ENCODE data around the gene WHRN. TPM values are rescaled to one million over a fixed set of nuclear protein-coding genes. Genes with fewer than 3 reads are reported as not detected.

The WHRN gene
- total and polyA plus RNA-seq, 2 of the 13 experiments (the other 11 are each of a cell fraction or from before 2014, with no cell fraction given), result 2.3 to 5.3 TPM

DNA sequence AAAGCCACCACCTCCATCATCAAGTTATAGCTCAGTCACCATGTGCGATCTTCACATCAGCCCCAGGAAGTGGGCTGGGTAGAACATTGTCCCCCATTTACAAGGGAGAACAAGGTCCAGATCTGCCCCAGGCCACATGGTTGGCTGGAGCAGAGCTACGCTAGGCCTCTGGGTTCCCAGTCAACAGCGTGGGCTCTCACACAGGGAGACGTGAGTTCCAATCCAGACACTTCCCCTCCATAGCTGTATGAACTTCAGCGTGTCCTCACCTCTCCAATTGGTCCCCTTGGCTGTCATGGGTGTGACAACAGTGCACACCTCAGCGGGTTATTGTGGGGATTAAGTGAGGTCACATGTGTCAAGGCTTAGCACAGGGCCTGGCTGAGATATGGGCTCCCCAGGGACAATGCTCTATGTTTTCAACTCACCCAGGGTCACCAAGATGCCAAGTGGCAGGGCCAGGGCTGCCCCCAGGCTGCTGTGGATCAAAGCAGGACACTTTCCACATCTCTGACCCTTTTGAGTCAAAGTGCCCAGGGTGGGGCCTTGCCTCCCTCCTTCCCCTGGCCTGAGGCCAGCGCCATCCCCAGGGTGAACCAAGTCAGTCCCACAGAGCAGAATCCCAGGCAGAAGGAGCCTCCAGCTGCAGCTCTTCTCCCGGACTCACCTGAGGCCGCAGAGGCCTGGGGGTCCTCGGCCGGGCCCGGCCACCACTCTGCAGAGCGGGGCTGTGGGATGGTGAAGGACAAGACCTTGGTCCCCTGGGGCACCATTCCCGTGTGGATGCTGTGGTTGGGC lies 137.3 kb downstream of the WHRN start (continued):
- no peak for TF ChIP-seq ZNF224 (CRISPR knock-in tag; IDR thresholded peaks at IDR 0.05)

DNA sequence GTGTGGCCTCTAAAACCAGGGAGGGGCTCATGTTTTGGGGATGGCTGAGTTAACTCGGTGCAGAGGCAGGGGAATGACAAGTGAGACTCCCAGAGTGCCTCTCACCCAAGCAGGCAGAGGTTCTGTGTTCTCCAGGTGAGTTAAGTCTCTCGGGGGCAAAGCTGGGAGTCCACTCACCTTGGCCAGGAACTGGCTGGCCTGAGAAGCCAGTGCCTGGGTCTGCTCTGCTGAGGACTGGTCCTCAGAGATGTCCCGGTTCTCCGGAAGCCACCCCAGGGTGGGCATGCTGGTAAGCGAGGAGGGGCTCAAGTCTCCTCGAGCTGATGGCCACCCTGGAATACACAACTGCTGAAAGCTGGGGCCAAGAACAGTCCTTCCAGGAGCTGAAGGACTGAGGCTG lies 137.9 kb downstream of the WHRN start:
- WGBS (ENCODE audit: low lambda C conversion rate), result 79% methylated on average over 2 of the region's 6 CpGs
- H3K79me2 ChIP-seq (ENCODE audit: insufficient read depth, low read length), result no peaks in the 10 kb centered on the region
- no TSS peak for BruUV-seq (replicated peaks)
- no peak overlapping the region for H3K9ac ChIP-seq (ENCODE audit: insufficient read depth, low read depth, low read length)
- H2AFZ ChIP-seq (ENCODE audit: low read length), result no peak overlapping the region
- DNase-seq (ENCODE audit: low spot score) (no peak), FAIRE-seq (no peak), ATAC-seq (no peak)
- H3K4me2 ChIP-seq (ENCODE audit: low read depth, low read length), result no peak overlapping the region
- no peaks in the 10 kb centered on the region for H3K27me3 ChIP-seq (ENCODE audit: control insufficient read depth in 1 of 2, insufficient read depth in 2 of 2, low read length in 2 of 2)
- in situ Hi-C loops (cut with HindIII; ENCODE audit: extremely low pct_ligation_motif_present, low pct_unique_long_range_greater_than_20kb), result no loop called here
- H3K36me3 ChIP-seq (replicated peaks in 1 of 2; ENCODE audit: control insufficient read depth in 1 of 2, insufficient read depth in 2 of 2, low read length in 2 of 2), result peaks cover 0 to 13% of the 10 kb centered on the region in 2 experiments; a peak in 2 of 5 replicates
- TF ChIP-seq, protein P1, sequence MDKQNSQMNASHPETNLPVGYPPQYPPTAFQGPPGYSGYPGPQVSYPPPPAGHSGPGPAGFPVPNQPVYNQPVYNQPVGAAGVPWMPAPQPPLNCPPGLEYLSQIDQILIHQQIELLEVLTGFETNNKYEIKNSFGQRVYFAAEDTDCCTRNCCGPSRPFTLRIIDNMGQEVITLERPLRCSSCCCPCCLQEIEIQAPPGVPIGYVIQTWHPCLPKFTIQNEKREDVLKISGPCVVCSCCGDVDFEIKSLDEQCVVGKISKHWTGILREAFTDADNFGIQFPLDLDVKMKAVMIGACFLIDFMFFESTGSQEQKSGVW (CRISPR knock-in tag; IDR thresholded peaks at IDR 0.05; ENCODE audit: borderline replicate concordance), result no peak
- no peak for TF ChIP-seq DR1 (CRISPR knock-in tag; IDR thresholded peaks at IDR 0.05)
- TF ChIP-seq TGIF2 (CRISPR knock-in tag; IDR thresholded peaks at IDR 0.05), result no peak
- TF ChIP-seq, protein P2, sequence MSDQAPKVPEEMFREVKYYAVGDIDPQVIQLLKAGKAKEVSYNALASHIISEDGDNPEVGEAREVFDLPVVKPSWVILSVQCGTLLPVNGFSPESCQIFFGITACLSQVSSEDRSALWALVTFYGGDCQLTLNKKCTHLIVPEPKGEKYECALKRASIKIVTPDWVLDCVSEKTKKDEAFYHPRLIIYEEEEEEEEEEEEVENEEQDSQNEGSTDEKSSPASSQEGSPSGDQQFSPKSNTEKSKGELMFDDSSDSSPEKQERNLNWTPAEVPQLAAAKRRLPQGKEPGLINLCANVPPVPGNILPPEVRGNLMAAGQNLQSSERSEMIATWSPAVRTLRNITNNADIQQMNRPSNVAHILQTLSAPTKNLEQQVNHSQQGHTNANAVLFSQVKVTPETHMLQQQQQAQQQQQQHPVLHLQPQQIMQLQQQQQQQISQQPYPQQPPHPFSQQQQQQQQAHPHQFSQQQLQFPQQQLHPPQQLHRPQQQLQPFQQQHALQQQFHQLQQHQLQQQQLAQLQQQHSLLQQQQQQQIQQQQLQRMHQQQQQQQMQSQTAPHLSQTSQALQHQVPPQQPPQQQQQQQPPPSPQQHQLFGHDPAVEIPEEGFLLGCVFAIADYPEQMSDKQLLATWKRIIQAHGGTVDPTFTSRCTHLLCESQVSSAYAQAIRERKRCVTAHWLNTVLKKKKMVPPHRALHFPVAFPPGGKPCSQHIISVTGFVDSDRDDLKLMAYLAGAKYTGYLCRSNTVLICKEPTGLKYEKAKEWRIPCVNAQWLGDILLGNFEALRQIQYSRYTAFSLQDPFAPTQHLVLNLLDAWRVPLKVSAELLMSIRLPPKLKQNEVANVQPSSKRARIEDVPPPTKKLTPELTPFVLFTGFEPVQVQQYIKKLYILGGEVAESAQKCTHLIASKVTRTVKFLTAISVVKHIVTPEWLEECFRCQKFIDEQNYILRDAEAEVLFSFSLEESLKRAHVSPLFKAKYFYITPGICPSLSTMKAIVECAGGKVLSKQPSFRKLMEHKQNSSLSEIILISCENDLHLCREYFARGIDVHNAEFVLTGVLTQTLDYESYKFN (CRISPR knock-in tag; conservative IDR thresholded peaks at IDR 0.05), result no peak
- no peak for TF ChIP-seq ZSCAN22 (CRISPR knock-in tag; IDR thresholded peaks at IDR 0.05)
- no peak for TF ChIP-seq ZNF629 (CRISPR knock-in tag; conservative IDR thresholded peaks at IDR 0.05)
- no peak for TF ChIP-seq SCMH1 (CRISPR knock-in tag; IDR thresholded peaks at IDR 0.05; ENCODE audit: borderline replicate concordance)
- TF ChIP-seq, protein P3, sequence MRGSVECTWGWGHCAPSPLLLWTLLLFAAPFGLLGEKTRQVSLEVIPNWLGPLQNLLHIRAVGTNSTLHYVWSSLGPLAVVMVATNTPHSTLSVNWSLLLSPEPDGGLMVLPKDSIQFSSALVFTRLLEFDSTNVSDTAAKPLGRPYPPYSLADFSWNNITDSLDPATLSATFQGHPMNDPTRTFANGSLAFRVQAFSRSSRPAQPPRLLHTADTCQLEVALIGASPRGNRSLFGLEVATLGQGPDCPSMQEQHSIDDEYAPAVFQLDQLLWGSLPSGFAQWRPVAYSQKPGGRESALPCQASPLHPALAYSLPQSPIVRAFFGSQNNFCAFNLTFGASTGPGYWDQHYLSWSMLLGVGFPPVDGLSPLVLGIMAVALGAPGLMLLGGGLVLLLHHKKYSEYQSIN (CRISPR knock-in tag; IDR thresholded peaks at IDR 0.05; ENCODE audit: borderline replicate concordance), result no peak
- TF ChIP-seq ZNF547 (CRISPR knock-in tag; IDR thresholded peaks at IDR 0.05), result no peak
- TF ChIP-seq RFXANK (CRISPR knock-in tag; IDR thresholded peaks at IDR 0.05), result no peak
- TF ChIP-seq, protein P4, sequence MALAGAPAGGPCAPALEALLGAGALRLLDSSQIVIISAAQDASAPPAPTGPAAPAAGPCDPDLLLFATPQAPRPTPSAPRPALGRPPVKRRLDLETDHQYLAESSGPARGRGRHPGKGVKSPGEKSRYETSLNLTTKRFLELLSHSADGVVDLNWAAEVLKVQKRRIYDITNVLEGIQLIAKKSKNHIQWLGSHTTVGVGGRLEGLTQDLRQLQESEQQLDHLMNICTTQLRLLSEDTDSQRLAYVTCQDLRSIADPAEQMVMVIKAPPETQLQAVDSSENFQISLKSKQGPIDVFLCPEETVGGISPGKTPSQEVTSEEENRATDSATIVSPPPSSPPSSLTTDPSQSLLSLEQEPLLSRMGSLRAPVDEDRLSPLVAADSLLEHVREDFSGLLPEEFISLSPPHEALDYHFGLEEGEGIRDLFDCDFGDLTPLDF (CRISPR knock-in tag; IDR thresholded peaks at IDR 0.05), result no peak
- TF ChIP-seq, protein P5, sequence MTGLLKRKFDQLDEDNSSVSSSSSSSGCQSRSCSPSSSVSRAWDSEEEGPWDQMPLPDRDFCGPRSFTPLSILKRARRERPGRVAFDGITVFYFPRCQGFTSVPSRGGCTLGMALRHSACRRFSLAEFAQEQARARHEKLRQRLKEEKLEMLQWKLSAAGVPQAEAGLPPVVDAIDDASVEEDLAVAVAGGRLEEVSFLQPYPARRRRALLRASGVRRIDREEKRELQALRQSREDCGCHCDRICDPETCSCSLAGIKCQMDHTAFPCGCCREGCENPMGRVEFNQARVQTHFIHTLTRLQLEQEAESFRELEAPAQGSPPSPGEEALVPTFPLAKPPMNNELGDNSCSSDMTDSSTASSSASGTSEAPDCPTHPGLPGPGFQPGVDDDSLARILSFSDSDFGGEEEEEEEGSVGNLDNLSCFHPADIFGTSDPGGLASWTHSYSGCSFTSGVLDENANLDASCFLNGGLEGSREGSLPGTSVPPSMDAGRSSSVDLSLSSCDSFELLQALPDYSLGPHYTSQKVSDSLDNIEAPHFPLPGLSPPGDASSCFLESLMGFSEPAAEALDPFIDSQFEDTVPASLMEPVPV (CRISPR knock-in tag; IDR thresholded peaks at IDR 0.05), result no peak
- no peak for TF ChIP-seq JARID2 (CRISPR knock-in tag; IDR thresholded peaks at IDR 0.05; ENCODE audit: insufficient replicate concordance)
- H3K4me3 ChIP-seq (replicated peaks in 1 of 3; ENCODE audit: insufficient read depth in 1 of 3, low read depth in 2 of 3, low read length in 3 of 3), result no peak overlapping the region
- H3K4me1 ChIP-seq (ENCODE audit: insufficient read depth, low read length), result peaks cover 14% of the 10 kb centered on the region
- CTCF ChIA-PET (ENCODE audit: low intra/inter-chr PET ratio, low total read pairs), result no interaction called here
- intact Hi-C loops (cut with micrococcal nuclease; ENCODE audit: unreplicated experiment), result no loop called here
- POLR2A ChIA-PET, result no interaction called here
- H3K27ac ChIP-seq (ENCODE audit: extremely low read length, insufficient read depth, low read length), result no peak overlapping the region
- H4K20me1 ChIP-seq (ENCODE audit: insufficient read depth, low read length), result no peaks in the 10 kb centered on the region
- no peaks in the 10 kb centered on the region for H3K9me3 ChIP-seq (ENCODE audit: low read length)

All from HepG2 (cell line).